ENCODE results near the gene CNOT8.

GRCh38 chr5:154818471-154819116 is 39.8 kb upstream of the CNOT8 start:
- no peak for TF ChIP-seq POLR2AphosphoS5 (IDR thresholded peaks at IDR 0.05; ENCODE audit: low read depth, low read length)
- TF ChIP-seq CTCF (IDR thresholded peaks at IDR 0.05) = no peak
- no peak for TF ChIP-seq GABPA (IDR thresholded peaks at IDR 0.05; ENCODE audit: low read depth)
- TF ChIP-seq MAX (IDR thresholded peaks at IDR 0.05; ENCODE audit: low read depth) = no peak
- no peak for TF ChIP-seq EZH2phosphoT487 (IDR thresholded peaks at IDR 0.05; ENCODE audit: borderline replicate concordance, low read depth)
- no peak for TF ChIP-seq IRF3 (IDR thresholded peaks at IDR 0.05; ENCODE audit: low read depth, low read length)
- TF ChIP-seq YY1 (IDR thresholded peaks at IDR 0.05; ENCODE audit: low read depth) = no peak
- no peak for TF ChIP-seq RCOR1 (IDR thresholded peaks at IDR 0.05; ENCODE audit: low read length)
